ENCODE data around the gene RTL1. TPM values are rescaled to one million over a fixed set of nuclear protein-coding genes. Genes with fewer than 3 reads are reported as not detected.

Gene RTL1
- polyA plus RNA-seq, 3 donors = 0.01 TPM; not detected in 2

DNA sequence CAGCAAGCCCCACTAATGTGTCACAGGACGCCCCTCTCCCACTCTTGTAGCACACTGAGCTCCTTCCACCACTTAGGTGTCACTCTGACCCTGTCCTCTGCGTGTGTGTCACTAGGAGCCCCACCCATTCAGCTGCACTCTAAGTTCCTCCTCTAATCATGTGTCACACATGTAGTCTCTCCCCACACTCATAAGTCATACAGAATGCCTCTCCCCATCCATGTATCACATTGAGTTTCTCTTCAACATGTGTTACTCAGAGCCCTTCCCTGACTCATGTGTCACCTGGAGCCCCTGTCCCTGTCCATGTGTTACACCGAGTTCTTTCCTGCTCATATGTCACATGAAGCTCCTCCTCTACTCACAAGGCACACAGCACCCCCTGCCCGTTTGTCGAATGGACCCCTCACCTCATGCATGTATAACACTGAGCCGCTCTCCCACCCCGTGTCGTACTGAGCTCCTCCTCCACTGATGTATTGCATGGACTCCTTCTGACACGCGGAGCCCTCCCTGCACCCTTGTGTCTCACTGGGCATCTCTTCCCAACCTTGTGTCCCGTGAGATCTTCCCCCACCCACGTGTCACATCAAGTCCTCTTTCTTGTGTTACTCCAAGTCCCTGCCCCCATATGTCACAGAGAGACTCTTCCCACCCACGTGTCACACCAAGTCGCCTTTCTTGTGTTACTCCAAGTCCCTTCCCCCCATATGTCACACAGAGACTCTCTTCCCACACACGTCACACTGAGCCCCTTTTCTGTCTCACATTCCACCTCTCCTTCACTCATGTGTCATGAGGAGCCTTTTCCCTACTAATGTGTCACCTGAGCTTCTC, 31.0 kb downstream of the RTL1 start:
- 66 to 79% (median 78%) methylated on average over 15 of the region's 15 CpGs for WGBS, 3 donors
- H3K27ac ChIP-seq (ENCODE audit: low read depth, low read length) = no peak overlapping the region

GRCh38 chr14:100871234-100872186, 32.0 kb downstream of the RTL1 start:
- H3K27ac ChIP-seq (ENCODE audit: low read depth, low read length) = no peak overlapping the region
- WGBS, 3 donors = 69 to 78% (median 76%) methylated on average over 16 of the region's 16 CpGs

DNA sequence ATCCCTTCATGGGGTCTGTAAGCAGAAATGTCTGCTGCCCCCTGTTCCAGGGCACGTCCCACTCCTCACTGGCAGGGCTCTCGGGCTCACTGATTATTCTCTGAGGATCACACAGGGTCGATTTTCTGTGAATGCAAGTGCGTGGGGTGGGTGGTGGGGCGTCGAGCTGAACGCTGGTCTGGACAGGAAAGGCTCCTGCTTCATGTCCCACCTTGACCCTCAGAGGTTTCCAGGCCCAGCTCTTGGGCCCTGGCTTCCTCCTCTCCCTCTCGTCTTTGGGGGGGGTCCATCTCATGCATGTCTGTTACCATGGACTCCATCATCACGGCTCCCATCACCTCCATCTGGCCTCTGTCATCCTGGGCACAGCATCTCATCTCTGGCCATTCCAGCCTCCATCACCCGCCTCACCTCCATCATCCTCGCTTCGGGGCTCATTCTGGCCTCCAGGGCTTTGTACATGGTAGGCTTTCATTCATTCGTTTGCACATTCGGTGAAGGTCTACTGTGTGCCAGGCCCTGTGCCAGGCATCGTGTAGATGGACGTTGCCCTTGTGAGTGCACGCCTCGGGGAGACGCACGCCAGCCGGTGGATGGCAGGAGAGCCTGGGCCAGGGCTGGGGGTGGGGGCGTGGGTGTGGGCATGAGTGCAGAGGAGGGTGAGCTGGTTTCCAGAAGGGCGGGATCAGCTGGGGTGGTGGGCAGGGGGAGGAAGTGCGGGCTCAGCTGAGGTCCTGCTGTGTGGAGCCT, 34.7 kb downstream of the RTL1 start:
- WGBS, 3 donors = 79 to 91% (median 89%) methylated on average over 21 to 22 of the region's 24 CpGs
- H3K27ac ChIP-seq (ENCODE audit: low read depth, low read length) = no peak overlapping the region

- 82 to 92% (median 87%) methylated on average over 12 to 13 of the region's 13 CpGs for WGBS, 3 donors
- H3K27ac ChIP-seq (ENCODE audit: low read depth, low read length) = no peak overlapping the region
Measured at GRCh38 chr14:100867631-100868315, 35.7 kb downstream of the RTL1 start.

DNA sequence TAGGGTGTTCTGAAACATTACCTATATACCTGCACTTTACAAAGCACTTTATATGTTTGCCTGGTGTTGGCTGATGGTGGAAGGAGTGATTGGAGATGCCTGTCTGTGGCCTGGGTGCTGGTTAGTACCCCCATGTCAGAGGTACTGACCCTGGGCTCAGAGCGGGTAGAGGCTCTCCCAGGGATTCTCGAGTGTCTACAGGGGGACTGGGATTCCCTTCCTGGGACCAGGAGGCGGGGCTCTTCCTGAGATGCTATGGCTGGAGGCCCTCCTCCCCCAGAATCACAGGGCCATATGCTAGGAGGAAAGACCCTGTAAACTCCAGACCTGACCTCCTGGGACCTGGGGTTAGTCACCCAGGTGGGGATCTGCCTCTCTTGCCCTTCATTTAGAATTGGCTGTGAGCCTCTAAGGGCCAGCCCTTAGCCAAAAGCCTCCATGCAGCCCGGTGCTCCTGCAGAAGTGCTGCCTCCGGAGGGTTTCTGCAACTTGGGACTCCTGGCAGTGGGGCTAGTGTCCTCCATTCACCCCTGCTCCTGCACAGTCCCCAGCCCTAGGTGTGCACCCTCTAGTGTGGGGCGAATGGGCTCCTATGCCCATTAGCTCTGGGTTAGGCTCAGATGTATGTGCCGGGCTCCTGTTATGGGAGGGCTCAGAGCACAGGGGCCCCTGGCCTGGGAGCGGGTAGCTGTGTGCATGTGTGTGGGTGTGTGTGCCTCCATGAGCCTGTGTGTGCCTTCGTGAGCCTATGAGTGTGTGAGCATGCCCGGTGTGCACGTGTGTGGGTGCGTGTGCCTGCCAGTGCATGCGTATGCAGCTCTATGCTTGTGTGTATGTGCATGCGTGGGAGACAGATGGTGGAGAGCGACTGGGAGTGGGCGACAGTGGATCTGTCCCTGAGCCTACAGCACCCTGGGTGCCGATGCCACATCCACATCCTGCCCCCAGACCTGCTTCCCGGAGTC, 36.6 kb downstream of the RTL1 start:
- H3K27ac ChIP-seq (ENCODE audit: low read depth, low read length) = no peak overlapping the region
- WGBS, 3 donors = 88 to 90% (median 89%) methylated on average over 18 of the region's 18 CpGs

GRCh38 chr14:100865682-100866591, 37.6 kb downstream of the RTL1 start:
- H3K27ac ChIP-seq (ENCODE audit: low read depth, low read length) = no peak overlapping the region
- 84 to 86% (median 84%) methylated on average over 22 of the region's 22 CpGs for WGBS, 3 donors

- 60 to 84% (median 63%) methylated on average over 9 of the region's 9 CpGs for WGBS, 3 donors
- no peak overlapping the region for H3K27ac ChIP-seq (ENCODE audit: low read depth, low read length)
Measured at GRCh38 chr14:100864960-100865681, 38.4 kb downstream of the RTL1 start.

GRCh38 chr14:100864206-100864605, 39.3 kb downstream of the RTL1 start:
- H3K27ac ChIP-seq (ENCODE audit: low read depth, low read length) = no peak overlapping the region
- WGBS, 3 donors = 90 to 94% (median 90%) methylated on average over 10 of the region's 10 CpGs

GRCh38 chr14:100862793-100863192, 40.7 kb downstream of the RTL1 start:
- 86 to 97% (median 96%) methylated on average over 2 of the region's 2 CpGs for WGBS, 3 donors
- H3K27ac ChIP-seq (ENCODE audit: low read depth, low read length) = no peak overlapping the region

- H3K27ac ChIP-seq (ENCODE audit: low read depth, low read length) = no peak overlapping the region
- WGBS, 3 donors = 63 to 92% (median 84%) methylated on average over 3 of the region's 3 CpGs
Measured at GRCh38 chr14:100862277-100862676, 41.2 kb downstream of the RTL1 start.

DNA sequence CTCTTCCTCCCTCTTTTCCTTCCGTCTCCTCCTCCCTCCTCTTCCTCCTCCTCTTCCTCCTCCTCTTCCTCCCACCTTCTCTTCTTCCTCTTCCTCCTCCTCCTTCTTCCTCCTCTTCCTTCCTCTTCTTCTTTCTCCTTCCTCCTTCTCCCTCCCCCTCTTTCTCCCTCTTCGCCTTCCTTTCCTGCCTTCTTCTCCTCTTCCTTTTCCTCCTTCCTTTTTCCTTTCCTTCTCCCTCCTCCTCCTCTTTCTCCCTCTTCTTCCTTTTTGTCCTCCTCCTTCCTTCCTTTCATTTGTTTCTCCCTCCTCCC, 41.6 kb downstream of the RTL1 start:
- H3K27ac ChIP-seq (ENCODE audit: low read depth, low read length) = no peak overlapping the region
- 71 to 94% (median 91%) methylated on average over 2 of the region's 2 CpGs for WGBS, 3 donors

DNA sequence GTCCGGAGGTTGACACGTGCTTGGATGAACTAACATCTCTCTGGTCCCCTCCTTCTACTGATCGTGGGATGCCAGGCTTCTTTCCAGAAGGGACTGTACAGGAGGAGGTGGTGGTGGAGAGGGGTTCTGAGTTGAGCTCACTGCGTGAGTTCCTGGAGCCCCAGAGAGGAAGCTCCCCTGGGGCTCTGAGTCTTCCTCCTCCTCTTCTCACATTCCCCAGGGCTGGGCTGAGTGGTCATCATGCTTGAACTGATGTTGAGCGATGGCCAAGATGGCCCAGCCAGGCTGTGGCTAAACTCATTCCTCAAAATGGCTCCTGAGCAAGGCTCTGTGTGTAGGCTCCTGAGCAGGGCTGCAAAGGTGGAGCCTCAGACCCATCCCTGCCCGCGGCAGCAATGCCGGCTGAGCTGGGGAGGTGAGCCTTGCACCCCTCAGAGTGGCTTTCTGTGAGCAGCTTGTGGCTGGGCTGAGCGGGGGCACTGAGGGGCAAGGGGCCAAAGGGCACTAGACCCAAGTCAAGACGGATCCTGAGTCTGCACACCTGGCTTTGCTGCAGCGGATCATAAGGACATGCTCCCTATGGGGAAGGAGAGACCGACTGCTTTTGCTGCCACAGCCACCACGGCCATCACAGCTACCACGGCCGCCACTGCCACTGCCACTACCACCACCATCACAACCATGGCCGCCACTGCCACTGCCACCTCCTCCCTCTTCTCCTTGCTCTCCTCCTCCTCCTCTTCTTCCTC, 42.2 kb downstream of the RTL1 start:
- WGBS, 3 donors = 92 to 93% (median 92%) methylated on average over 16 of the region's 16 CpGs
- no peak overlapping the region for H3K27ac ChIP-seq (ENCODE audit: low read depth, low read length)

DNA sequence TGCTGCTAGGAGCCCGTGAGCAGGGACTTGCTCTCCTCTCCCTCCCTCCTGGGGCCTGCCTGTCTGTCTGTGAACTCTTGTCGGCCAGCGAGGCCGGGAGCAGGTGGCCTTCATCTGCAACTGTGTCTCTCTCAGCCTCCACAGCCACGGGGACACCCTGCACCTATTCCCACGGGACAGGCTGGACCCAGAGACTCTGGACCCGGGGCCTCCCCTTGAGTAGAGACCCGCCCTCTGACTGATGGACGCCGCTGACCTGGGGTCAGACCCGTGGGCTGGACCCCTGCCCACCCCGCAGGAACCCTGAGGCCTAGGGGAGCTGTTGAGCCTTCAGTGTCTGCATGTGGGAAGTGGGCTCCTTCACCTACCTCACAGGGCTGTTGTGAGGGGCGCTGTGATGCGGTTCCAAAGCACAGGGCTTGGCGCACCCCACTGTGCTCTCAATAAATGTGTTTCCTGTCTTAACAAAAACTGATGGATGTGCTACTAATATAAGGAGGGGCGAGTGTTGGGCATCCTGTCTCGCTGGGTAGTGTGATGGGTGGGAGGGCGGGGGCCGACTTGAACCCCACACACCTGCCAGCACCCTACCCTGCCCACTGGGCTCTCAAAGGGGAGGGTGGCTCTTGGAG, 42.9 kb downstream of the RTL1 start:
- no peak overlapping the region for H3K27ac ChIP-seq (ENCODE audit: low read depth, low read length)
- WGBS, 3 donors = 73 to 79% (median 79%) methylated on average over 19 of the region's 19 CpGs

- 87 to 92% (median 91%) methylated on average over 18 of the region's 18 CpGs for WGBS, 3 donors
- H3K27ac ChIP-seq (ENCODE audit: low read depth, low read length) = no peak overlapping the region
Measured at GRCh38 chr14:100859781-100860180, 43.7 kb downstream of the RTL1 start.

GRCh38 chr14:100858838-100859220, 44.7 kb downstream of the RTL1 start:
- 74 to 78% (median 78%) methylated on average over 8 of the region's 8 CpGs for WGBS, 3 donors

More at GRCh38 chr14:100858838-100859220, 44.7 kb downstream of the RTL1 start:
- H3K27ac ChIP-seq (ENCODE audit: low read depth, low read length) = no peak overlapping the region

All from adipose tissue (tissue), 3 donors.